ENCODE measurements around the gene AMER2.

GRCh38 chr13:25214491-25215252, 42.6 kb upstream of the AMER2 start:
- TF ChIP-seq CTCF (IDR thresholded peaks at IDR 0.05; ENCODE audit: low read depth, low read length, poor library complexity, severe bottlenecking) (no peak), EZH2phosphoT487 (IDR thresholded peaks at IDR 0.05; ENCODE audit: borderline replicate concordance, low read length) (no peak)
